ENCODE data around the gene IL1RN.

The IL1RN gene

GRCh38 chr2:113129519-113130078 lies 2.2 kb downstream of the IL1RN start:
- DNase-seq = no peak

DNA sequence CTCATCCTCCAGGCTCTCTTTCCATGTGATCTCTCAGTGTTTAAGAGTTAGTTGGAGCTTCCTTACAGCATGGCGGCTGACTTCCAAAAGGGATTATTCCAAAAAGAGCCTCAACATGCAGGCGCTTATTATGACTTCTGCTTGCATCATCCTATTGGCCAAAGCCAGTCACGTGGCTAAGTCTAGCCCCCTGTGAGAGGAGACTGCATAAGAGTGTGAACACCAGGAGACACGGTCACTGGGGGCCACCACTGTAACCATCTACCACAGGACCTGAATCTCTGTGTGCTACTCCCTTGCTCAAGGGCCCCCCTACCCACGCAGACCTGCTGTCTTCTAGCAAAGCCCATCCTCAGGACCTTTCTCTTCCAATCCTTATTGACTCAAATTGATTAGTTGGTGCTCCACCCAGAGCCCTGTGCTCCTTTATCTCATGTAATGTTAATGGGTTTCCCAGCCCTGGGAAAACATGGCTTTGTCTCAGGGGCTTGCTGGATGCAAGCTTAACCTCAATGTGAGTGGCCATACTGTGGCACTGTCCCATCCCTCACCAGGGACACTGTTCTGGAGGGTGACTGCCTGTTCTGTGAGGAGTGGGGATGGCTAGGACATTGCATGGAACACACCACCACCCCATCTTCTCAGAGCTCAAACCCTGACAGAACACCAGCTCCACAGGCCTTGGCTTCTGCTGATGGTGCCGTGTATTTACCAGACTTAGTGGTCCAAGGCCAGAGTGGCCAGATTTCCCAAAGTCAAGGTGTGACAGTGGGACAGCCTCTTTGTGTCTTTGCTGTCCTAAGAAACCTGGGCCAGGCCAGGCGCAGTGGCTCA lies 4.2 kb downstream of the IL1RN start:
- no peak for DNase-seq

- no peak for DNase-seq
Measured at GRCh38 chr2:113132414-113133021, 5.1 kb downstream of the IL1RN start.

GRCh38 chr2:113133704-113134598 lies 6.6 kb downstream of the IL1RN start:
- no peak for DNase-seq

DNA sequence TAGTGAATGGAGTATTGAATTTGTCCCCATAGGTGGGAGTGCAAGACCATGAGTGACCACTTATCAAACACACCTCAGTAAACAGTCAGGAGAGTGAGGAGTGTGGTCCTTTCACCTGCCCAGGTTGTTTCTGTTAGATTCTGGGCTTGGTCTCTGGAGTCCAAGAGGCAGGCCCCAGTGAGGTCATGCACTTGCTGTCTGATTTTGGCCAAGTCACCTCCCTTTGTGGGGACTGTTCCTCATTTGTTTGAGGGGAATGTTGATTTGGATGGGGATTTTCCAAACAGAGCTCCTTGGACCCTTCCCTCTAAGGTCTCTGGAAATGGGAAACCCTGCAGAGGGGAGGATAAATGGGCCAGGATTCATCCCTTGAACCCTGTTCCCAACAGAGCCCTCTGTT lies 7.3 kb downstream of the IL1RN start:
- no peak for DNase-seq

GRCh38 chr2:113135317-113135716 lies 7.9 kb downstream of the IL1RN start:
- DNase-seq = no peak

GRCh38 chr2:113136828-113137775 lies 9.7 kb downstream of the IL1RN start:
- DNase-seq = peak; percentile 56

- no peak for DNase-seq
Measured at GRCh38 chr2:113137827-113138226, 10.4 kb downstream of the IL1RN start.

GRCh38 chr2:113138428-113139322 lies 11.3 kb downstream of the IL1RN start:
- peak; percentile 75 for DNase-seq

- DNase-seq = no peak
Measured at GRCh38 chr2:113141451-113141850, 14.1 kb downstream of the IL1RN start.

- DNase-seq = no peak
Measured at GRCh38 chr2:113142290-113142689, 14.9 kb downstream of the IL1RN start.

DNA sequence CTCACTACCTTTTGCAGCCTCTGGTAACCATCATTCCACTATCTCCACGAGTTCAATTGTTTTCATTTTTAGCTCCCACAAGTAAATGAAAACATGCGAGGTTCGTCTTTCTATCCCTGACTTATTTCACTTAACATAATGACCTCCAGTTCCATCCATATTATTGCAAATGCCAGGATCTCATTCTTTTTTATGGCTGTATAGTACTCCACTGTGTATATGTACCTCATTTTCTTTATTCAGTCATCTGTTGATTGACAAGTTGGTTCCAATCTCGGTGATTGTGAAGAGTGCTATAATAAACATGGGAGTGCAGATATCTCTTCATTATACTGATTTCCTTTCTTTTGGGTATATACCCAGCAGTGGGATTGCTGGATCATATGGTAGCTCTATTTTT lies 16.9 kb downstream of the IL1RN start:
- no peak for DNase-seq

DNA sequence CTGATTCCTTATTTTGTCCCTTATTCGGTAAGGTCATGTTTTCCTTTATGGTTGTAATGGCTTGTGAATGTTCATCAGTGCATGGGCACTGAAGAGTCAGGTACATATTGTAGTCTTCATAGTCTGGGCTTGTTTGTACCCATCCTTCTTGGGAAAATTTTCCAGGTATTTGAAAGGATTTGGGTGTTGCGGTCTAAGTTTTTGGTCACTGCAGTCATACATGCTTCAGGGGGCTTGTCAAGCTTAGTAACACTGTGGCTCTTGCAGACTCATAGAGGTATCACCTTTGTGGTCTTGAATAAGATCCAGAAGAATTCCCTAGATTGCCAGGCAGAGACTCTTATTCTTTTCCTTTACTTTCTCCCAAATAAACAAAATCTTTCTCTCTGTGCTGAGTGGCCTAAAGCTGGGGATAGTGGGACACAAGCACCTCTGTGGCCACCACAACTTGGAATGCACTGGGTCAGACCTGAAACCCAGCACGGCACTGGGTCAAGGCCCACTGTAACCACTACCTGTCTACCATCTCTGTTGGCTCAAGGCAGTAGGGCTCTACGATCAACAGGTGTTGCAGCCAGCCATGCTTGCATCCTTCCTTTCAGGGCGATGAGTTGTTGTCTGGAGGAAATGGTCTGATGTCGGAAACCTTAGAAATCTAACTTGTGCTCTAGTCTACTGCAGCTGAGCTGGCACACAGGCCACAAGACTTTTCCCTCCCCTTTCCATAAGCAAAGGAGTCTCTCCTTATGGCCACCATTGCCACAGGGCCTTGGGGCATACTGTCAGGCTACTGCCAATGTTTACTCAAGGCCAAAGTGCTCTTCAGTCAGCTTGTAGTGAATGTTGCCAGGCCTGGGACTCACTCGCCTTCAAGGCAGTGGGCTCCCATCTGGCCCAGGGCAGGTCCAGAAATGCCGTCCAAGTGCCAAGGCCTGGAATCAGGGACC lies 21.5 kb downstream of the IL1RN start:
- no peak for DNase-seq

GRCh38 chr2:113149553-113150257 lies 22.3 kb downstream of the IL1RN start:
- DNase-seq = no peak

GRCh38 chr2:113150258-113150601 lies 22.8 kb downstream of the IL1RN start:
- DNase-seq = no peak

DNA sequence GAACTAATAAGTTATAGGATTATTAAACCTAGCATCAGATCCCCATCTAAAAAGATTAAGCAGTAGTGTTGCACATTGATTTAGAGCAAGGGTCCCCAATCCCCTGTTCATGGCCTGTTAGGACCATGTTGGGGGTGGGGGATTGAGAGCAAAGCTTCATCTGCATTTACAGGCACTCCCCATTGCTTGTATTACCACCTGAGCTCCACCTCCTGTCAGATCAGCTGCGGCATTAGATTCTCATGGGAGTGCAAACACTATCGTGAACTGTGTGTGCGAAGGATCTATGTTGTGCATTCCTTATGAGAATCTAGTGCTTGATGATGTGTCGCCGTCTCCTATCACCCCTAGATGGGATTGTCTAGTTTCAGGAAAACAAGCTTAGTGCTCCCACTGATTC lies 27.9 kb downstream of the IL1RN start:
- DNase-seq = no peak

DNA sequence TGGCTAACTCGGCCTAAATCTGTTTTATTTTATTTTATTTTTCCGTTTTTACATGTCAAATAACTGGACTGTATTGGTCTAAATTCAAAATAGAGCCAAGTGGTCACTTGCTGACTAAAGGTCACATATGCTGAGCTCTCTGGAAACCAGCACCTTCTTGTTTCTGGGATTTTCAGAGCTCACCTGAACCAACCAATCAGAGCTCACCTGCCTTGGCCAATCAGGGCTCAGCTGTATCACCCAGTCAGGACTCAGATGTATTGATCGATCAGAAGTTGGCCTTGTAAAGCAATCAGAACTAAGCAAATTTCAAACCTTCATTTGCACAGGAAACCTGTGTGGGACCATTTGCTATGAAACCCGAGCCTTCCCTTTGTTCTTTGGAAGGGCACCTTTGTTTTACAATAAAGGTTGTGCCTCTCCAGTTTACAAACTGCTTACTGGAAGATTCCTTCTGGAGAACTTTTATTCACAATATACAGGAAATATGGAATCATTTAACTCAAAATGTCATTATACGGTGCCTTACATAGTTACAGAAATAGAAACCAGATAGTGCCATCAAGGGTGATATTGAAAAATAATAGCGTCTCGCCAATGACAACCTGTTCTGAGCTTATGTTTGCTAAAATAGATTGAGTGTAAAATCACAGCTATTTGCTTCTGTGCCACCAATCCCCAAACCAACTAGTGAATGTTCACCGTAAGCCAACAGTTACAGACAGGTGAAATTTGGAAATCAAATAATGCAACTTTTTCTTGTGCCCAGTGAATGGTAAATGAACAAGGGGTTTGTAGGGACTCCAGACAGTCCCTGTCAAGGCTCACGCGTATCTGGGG lies 29.1 kb downstream of the IL1RN start:
- DNase-seq = no peak
